GM19023 (cell line): ENCODE measurements around the gene PPIB.
"Not testable (repeated sequence)": the region's sequence is repeated elsewhere in the genome, so short reads cannot be mapped to it uniquely, and the experiment has no call there.

Experiments
- ATAC-seq: cut with Tn5 transposase; IDR thresholded peaks from one replicate; pipeline ENCODE4 v1.9.1; 2021; ENCODE audit warnings: mild to moderate bottlenecking, moderate library complexity; ENCODE audit not compliant: unreplicated experiment

Gene PPIB

DNA sequence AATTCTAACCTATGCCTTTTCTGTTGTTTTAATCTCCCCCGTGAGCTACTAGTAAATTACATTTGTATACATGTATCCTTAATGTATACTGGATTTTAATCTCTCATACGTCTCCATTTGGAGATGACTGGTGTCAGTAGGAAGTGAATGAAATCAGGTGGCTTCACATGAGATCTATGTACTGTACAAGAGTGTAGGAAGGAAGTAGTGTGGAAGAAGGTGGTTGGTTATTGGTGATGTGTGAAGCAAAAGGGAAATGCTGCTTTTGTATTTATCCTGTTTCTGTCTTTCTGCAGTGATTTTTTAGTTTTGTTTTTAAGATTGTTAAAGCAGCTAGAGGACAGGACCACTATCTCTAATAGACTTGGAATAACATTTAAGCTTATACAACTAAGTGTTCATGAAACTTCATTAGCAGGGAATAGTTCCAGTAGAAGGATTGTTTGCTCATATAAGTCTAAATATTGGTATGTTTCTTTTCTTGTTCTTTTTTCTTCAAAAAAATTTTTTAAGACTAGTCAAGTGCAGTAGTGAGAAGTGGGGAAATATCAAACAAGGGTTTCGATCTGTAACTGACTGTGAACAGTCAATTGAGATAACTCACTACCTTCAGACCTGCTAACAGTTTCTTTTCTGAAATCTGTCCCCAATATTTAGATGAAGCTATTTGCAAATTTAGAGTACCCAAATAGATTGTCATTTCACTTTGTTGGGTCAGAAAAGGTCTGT is 51.7 kb downstream of the PPIB start:
- no peak for ATAC-seq

DNA sequence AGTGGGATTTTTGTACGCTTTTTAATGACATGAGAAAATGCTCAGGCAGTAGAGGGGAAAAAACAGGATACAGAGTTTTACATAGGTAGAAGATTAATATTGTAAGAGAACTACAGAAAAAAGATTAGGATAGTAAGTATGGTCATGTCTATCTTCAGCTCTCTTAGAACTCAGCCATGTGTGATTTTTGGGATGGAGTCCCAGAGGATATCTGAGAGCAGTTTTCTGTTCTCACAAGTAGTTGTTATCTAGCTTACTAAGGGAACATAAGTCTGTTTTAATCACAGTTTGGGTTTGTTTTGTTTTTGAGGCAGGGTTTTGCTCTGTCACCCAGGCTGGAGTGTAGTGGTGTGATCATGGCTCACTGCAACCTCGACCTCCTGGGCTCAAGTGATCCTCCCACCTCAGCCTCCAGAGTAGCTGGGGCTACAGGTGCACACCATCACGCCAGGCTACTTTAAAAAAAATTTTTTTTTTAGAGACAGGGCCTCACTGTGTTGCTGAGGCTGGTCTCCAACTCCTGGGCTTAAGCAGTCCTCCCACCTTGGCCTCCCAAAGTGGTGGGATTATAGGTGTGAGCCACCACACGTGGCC is 52.6 kb downstream of the PPIB start:
- ATAC-seq: not testable (repeated sequence)

DNA sequence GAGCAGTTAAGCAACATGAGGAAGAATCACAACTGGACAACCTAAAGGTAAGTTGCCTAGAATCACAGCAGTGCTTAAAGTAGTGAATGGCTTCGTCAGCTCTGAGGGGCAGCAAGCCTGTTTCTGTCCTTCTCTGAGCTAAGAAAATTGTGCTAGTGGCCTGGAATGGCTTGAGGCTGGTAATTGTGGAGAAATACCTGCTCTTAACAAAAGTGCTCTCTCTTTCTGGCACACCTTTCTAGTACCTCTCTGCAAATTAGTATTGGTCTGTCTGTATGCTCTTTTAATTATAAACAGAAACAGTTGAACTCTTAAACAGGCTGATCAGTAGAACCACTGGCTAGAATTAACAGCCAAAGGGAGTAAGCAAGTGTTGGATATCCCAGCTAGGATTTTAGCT is 55.5 kb downstream of the PPIB start:
- ATAC-seq: no peak
